NB4 (cell line): ENCODE measurements around the gene GPATCH2L.

Experiments
- CTCF ChIP-seq: IDR thresholded peaks from one replicate; pipeline ENCODE4 v1.5.1; 2012; ENCODE audit warnings: low read depth, low read length
- MYC ChIP-seq: IDR thresholded peaks from 2 replicates; pipeline ENCODE4 v1.6.1; 2011; ENCODE audit warnings: low read depth, low read length
- POLR2A ChIP-seq: IDR thresholded peaks from 2 replicates; pipeline ENCODE4 v1.6.1; 2011; ENCODE audit warnings: mild to moderate bottlenecking; ENCODE audit not compliant: insufficient read length; ENCODE audit errors: extremely low read depth

GRCh38 chr14:76153919-76154318 lies 2.2 kb downstream of the GPATCH2L start:
- no peak for TF ChIP-seq CTCF
- no peak for TF ChIP-seq POLR2A
- no peak for TF ChIP-seq MYC
